Activated CD8-positive, alpha-beta memory T cell treated with anti-CD3 and anti-CD28 coated beads for 1 hour (primary cell): ENCODE measurements around the gene TXNL1.
"Not testable (repeated sequence)": the region's sequence is repeated elsewhere in the genome, so short reads cannot be mapped to it uniquely, and the experiment has no call there.

Experiments used
- DNase-seq, 2 donors: peaks; one replicate each; pipeline ENCODE4 v3.0.0-alpha.2; 2020; ENCODE audit warnings: low read depth in 1 of 2; ENCODE audit errors: extremely low read depth in 1 of 2

The TXNL1 gene

GRCh38 chr18:56572267-56572666 lies 66.1 kb downstream of the TXNL1 start:
- DNase-seq, result not testable (repeated sequence)

- DNase-seq, result no peak
Measured at GRCh38 chr18:56570978-56571377, 67.4 kb downstream of the TXNL1 start.

- DNase-seq, result no peak
Measured at GRCh38 chr18:56569416-56569815, 69.0 kb downstream of the TXNL1 start.

DNA sequence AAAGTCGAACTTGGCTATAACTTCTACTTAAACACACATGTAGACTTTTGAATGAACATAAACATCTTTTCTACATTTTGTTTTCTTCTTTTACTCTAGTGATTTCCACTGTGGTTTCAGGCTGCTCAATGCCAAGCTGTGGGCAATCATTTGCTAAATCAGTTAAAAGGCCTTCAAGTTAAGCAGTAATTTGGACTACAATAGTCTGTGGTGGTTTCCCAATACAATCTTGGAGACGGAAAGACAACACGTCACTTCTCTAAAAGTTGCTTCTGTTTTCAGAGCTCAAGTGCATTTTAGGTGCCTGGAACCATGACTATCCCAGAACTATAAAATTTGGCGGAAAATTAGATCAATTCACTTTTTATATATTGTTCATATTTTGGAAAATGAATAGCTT lies 69.4 kb downstream of the TXNL1 start:
- DNase-seq, result no peak

DNA sequence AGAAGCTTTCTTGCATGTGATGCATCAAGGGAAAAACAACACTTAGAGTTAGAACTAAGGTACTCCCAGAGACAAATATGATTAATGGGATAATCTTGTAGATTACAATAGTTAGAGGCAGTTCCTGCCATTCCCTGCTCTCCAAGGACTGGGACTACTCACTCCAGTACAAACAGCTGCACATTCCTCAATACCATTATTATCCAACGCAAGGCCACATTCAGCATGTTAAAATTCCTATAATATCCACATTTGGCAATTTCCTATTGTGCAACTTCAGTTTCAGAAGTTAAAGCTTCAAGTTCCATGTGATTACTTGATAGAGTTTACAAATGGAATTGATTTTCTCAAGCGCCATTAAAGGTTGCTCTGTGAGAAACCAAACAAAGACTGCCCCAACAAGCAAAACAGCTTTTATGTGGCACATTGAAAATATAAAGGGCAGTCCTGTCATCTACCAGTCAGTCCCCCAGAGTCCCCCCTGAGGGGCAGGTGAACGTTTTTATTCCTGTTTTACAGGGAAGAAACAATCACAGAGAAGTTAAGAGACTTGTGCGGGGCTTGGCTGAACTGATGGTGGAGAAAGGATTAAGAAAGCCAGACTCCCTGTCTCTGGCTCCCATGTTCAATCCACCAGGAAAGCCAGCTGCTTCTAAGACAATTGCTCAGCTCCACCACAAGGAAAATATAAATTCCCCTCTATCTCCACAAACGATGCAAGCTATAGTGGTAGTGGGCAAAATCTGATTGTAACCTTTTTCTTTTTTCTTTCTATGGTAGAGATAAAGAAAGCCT lies 72.6 kb downstream of the TXNL1 start:
- DNase-seq, result no peak

DNA sequence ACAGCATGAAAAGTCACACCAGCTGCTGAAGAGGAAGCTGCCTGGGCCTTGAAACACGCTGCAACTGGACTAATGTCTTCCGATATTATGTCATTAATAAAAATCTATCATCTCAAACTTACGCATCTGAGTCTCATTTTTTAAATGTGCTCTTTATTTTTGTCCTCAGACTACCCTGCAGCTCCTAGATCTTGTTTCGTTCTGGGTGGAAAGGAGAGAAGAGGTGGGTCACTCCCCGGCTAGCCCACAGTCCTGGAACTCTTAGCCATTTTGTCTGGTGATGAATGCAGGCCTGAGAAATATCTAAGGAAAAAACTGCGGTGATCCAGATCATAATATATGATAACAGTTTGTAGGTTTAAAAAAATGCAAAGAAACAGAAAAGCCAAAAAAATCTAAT lies 73.3 kb downstream of the TXNL1 start:
- no peak for DNase-seq

DNA sequence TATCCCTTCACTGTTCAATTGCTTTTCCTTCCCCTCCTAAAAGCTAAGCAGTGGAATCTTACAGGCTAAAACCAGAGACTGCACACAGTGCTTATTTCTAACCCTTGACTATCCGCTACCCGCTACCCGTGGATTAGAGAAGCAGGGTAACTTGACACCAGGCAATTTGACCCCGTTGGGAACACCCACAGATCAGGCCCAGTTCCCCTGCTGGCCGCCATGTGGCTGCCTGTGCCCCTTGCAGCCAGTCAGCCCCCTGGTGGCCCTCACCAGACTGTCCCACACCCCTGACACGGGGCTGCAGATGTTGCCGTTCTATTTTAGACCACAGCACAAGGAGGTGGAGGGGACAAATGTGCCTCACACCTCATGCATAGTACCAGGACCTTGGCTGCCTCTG lies 74.8 kb downstream of the TXNL1 start:
- no peak for DNase-seq

DNA sequence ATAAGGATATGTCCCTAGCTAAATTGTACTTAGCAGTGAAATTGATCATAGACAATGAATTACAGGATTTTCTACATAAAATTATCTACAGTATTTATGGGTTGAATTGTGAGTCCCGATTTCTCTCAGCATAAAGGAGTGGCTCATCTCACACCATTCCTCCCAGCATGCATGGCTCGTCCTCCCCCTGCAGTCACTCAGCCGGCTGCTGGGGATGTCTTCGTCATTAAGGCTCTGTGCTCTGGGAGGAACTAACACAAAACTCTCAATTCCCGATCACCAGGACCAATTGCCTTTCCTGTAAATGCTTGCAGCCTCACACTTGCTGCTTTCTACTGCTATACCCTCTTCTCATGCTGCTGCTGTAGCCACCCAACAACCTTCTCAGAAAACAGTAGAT lies 75.9 kb downstream of the TXNL1 start:
- DNase-seq, result no peak

DNA sequence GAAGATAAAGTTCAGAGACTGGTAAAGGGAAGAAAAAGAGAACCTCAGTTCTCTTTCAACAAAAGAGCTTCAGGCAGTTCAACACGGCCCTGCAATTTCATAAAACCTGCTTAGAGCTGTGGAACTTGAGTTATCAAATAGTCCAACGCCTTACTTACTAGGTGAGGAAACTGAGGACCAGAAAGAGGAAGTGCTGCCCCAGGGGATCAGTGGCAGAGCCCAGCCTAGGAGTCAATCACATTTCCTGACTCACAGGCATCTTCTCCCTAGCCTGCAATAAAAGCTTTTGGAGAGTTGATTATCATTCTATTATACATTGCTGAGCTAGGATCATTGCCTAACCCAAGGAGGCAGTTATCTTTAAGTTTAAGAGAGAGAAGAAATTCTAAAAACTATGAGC lies 77.4 kb downstream of the TXNL1 start:
- DNase-seq, result no peak

GRCh38 chr18:56559044-56559443 lies 79.3 kb downstream of the TXNL1 start:
- DNase-seq, result no peak

DNA sequence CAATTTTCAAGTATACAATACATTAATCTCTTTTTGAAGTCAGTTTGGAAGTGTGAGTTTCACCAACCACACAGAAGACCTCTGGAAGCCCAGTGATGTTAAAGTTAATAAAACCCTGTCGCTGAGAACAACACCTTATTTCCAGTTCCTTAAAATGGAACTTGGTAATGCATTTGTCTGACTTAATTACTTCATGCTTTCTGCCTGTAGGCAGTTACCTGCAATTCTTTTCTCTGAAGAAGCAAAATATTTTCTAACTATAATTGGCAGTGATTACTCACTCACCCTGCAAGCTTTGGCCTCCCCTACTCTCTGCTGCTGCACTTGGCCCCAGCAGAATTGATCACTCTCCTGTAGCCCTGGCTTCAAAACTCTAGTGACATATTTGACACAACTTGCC lies 81.5 kb downstream of the TXNL1 start:
- DNase-seq, result no peak

- DNase-seq, result no peak
Measured at GRCh38 chr18:56550121-56550520, 88.3 kb downstream of the TXNL1 start.
